Activated CD8-positive, alpha-beta T cell treated with anti-CD3 and anti-CD28 coated beads for 36 hours (primary cell): ENCODE results near the gene SKAP1. TPM values are rescaled to one million over a fixed set of nuclear protein-coding genes. Genes with fewer than 3 reads are reported as not detected.
"Not testable (repeated sequence)": the region's sequence is repeated elsewhere in the genome, so short reads cannot be mapped to it uniquely, and the experiment has no call there.

Experiments
- ATAC-seq: fragments of 200-7000 bp; cut with Tn5 transposase; one replicate; pipeline ENCODE4 v1.10.0; 2021; ENCODE audit warnings: mild to moderate bottlenecking, moderate library complexity
- CTCF ChIA-PET: fragments of 350-600 bp; sonication (Branson Sonifier 250); formaldehyde crosslinking; loops from one replicate; lab custom pipeline; 2021; ENCODE audit warnings: antibody characterized with exemption; lab: Charles Lee
- POLR2A ChIA-PET: fragments of 350-600 bp; sonication (Branson Sonifier 250); formaldehyde crosslinking; loops from one replicate; lab custom pipeline; 2021; ENCODE audit warnings: antibody characterized with exemption; lab: Charles Lee
- DNase-seq: peaks from one replicate; pipeline ENCODE4 v3.0.0-alpha.2; 2020
- H3K27ac Mint-ChIP-seq: one replicate; pipeline ENCODE4 v1.8.0; 2021; ENCODE audit warnings: mild to moderate bottlenecking, mixed read lengths
- H3K27me3 Mint-ChIP-seq: one replicate; pipeline ENCODE4 v1.8.0; 2021; ENCODE audit warnings: mixed read lengths
- H3K36me3 Mint-ChIP-seq: one replicate; pipeline ENCODE4 v1.8.0; 2021; ENCODE audit warnings: low read depth, mixed read lengths
- H3K4me1 Mint-ChIP-seq: one replicate; pipeline ENCODE4 v1.8.0; 2021; ENCODE audit warnings: low read depth, mixed read lengths
- H3K4me3 Mint-ChIP-seq: one replicate; pipeline ENCODE4 v1.8.0; 2021; ENCODE audit warnings: mild to moderate bottlenecking, moderate library complexity, mixed read lengths
- H3K9me3 Mint-ChIP-seq: one replicate; pipeline ENCODE4 v1.8.0; 2021; ENCODE audit warnings: mixed read lengths
- CTCF ChIP-seq: fragments of 200-600 bp; IDR thresholded peaks from one replicate; pipeline ENCODE4 v1.8.0; 2022; ENCODE audit warnings: antibody characterized with exemption, mild to moderate bottlenecking
- intact Hi-C: fragments of 100-400 bp; cut with micrococcal nuclease; formaldehyde crosslinking; loops from one replicate; pipeline ENCODE4 v1.10.0; 2022
- total RNA-seq, 2 experiments: library from RNA; stranded (reverse); gene quantifications; one replicate each; pipeline ENCODE4 v1.2.3, GENCODE V29; 2021

SKAP1 gene
- total RNA-seq, 2 experiments from 2014 or later = 73.9 to 81.3 TPM

GRCh38 chr17:48426019-48426665 is 3.9 kb downstream of the SKAP1 start:
- ChIA-PET POLR2A (interaction anchor here (1.1 kb wide), 1 partner anchor 19 kb away, joined by 4 read pairs; no protein-coding TSS in a partner anchor), CTCF (interaction anchor here (1.0 to 1.2 kb wide), 2 partner anchors 13 to 74 kb away, joined by 3 read pairs; no protein-coding TSS in a partner anchor)
- no peak for TF ChIP-seq CTCF
- Mint-ChIP-seq H3K27me3 (no peaks in the 10 kb centered on the region), H3K27ac (peak overlapping the region; percentile 94), H3K9me3 (no peaks in the 10 kb centered on the region), H3K36me3 (peaks cover 50% of the 10 kb centered on the region), H3K4me3 (peak overlapping the region; percentile 93), H3K4me1 (peaks cover 66% of the 10 kb centered on the region)
- intact Hi-C loops = no loop called here
- ATAC-seq (no peak), DNase-seq (no peak)

GRCh38 chr17:48422060-48422459 is 8.0 kb downstream of the SKAP1 start:
- H3K27me3 Mint-ChIP-seq, H3K4me3 Mint-ChIP-seq, H3K27ac Mint-ChIP-seq, DNase-seq, ATAC-seq, H3K9me3 Mint-ChIP-seq, intact Hi-C loops: not testable (repeated sequence)
- CTCF ChIA-PET = interaction anchor here (0.6 kb wide), 1 partner anchor 39 kb away, joined by 4 read pairs; no protein-coding TSS in a partner anchor
- H3K4me1 Mint-ChIP-seq = peaks cover 79% of the 10 kb centered on the region
- POLR2A ChIA-PET = interaction anchor here (1.2 kb wide), 2 partner anchors 9 to 10 kb away, joined by 3 to 4 read pairs; no protein-coding TSS in a partner anchor
- H3K36me3 Mint-ChIP-seq = peaks cover 39% of the 10 kb centered on the region

GRCh38 chr17:48420823-48421222 is 9.2 kb downstream of the SKAP1 start:
- CTCF ChIA-PET = interaction anchor here (0.6 to 1.0 kb wide), 3 partner anchors 18 to 46 kb away, joined by 3 read pairs; no protein-coding TSS in a partner anchor
- ATAC-seq = no peak
- no peak for TF ChIP-seq CTCF
- Mint-ChIP-seq H3K36me3 (peaks cover 34% of the 10 kb centered on the region), H3K27me3 (no peaks in the 10 kb centered on the region), H3K4me3 (no peak overlapping the region), H3K9me3 (no peaks in the 10 kb centered on the region), H3K4me1 (peaks cover 79% of the 10 kb centered on the region), H3K27ac (no peak overlapping the region)
- no peak for DNase-seq
- POLR2A ChIA-PET = interaction anchor here (1.2 kb wide), 2 partner anchors 8 to 10 kb away, joined by 3 to 4 read pairs; no protein-coding TSS in a partner anchor
- intact Hi-C loops = no loop called here

GRCh38 chr17:48416971-48417370 is 13.0 kb downstream of the SKAP1 start:
- ChIA-PET CTCF (interaction anchor here (0.9 to 1.8 kb wide), 3 partner anchors 11 to 172 kb away, joined by 3 to 7 read pairs (median 5); no protein-coding TSS in a partner anchor), POLR2A (interaction anchor here (0.5 to 1.1 kb wide), 4 partner anchors 9 to 129 kb away, joined by 3 read pairs; partner anchors contain the start of gene SKAP1)
- H3K9me3 Mint-ChIP-seq = no peaks in the 10 kb centered on the region
- H3K4me1 Mint-ChIP-seq = peaks cover 84% of the 10 kb centered on the region
- ATAC-seq = peak; percentile 22
- no peak for TF ChIP-seq CTCF
- H3K27ac Mint-ChIP-seq = peak overlapping the region; percentile 84
- peak; percentile 22 for DNase-seq
- H3K4me3 Mint-ChIP-seq = peak overlapping the region; percentile 43
- H3K27me3 Mint-ChIP-seq = no peaks in the 10 kb centered on the region
- intact Hi-C loops = no loop called here
- H3K36me3 Mint-ChIP-seq = peaks cover 37% of the 10 kb centered on the region

- CTCF ChIA-PET = interaction anchor here (0.8 to 1.9 kb wide), 9 partner anchors 14 to 62 kb away, joined by 3 to 7 read pairs (median 4); no protein-coding TSS in a partner anchor
- ATAC-seq (peak; percentile 49), DNase-seq (no peak)
- no peaks in the 10 kb centered on the region for H3K27me3 Mint-ChIP-seq
- peak overlapping the region; percentile 91 for H3K27ac Mint-ChIP-seq
- intact Hi-C loops = loop anchor here (5.0 kb wide), 1 partner anchor 43 kb away; no protein-coding TSS in a partner anchor
- H3K9me3 Mint-ChIP-seq = no peaks in the 10 kb centered on the region
- H3K4me3 Mint-ChIP-seq = peak overlapping the region; percentile 16
- peaks cover 82% of the 10 kb centered on the region for H3K4me1 Mint-ChIP-seq
- TF ChIP-seq CTCF = no peak
- H3K36me3 Mint-ChIP-seq = peaks cover 49% of the 10 kb centered on the region
- POLR2A ChIA-PET = interaction anchor here (0.9 to 2.6 kb wide), 5 partner anchors 12 to 130 kb away, joined by 3 to 10 read pairs (median 4); no protein-coding TSS in a partner anchor
These were observed 16.2 kb downstream of the SKAP1 start for GRCh38 chr17:48413613-48414405.
